NCI-H524 treated with DMSO at 0.1 percent for 48 hours (cell line): ENCODE data around the gene HPDL.
A peak's percentile ranks its signal among the peaks of the same experiment; 100 is the strongest.

ENCODE experiments used
- DNase-seq: peaks from one replicate; lab custom pipeline; 2025; lab: John Stamatoyannopoulos, UW

The HPDL gene

DNA sequence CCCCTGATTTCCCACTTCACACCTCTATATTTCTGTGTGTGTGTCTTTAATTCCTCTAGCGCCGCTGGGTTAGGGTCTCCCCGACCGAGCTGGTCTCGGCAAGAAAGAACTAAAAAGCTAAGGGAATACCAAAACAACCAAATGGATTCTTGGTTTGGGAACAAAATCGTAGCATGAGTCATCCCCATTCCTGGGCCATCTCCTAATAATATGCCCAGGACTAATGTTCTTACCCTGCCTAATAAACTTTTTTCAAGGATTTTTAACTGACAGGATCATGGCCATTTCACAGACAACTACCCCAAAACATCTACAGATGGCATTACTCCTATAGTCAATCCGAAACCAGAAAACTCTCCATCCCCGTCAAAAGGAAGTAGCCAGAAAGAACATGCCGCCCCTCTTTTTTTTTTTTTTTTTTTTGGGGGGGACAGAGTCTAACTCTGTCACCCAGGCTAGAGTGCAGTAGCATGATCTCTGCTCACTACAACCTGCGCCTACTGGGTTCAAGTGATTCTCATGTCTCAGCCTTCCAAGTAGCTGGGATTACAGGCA, 4.1 kb upstream of the HPDL start:
- DNase-seq = no peak

DNA sequence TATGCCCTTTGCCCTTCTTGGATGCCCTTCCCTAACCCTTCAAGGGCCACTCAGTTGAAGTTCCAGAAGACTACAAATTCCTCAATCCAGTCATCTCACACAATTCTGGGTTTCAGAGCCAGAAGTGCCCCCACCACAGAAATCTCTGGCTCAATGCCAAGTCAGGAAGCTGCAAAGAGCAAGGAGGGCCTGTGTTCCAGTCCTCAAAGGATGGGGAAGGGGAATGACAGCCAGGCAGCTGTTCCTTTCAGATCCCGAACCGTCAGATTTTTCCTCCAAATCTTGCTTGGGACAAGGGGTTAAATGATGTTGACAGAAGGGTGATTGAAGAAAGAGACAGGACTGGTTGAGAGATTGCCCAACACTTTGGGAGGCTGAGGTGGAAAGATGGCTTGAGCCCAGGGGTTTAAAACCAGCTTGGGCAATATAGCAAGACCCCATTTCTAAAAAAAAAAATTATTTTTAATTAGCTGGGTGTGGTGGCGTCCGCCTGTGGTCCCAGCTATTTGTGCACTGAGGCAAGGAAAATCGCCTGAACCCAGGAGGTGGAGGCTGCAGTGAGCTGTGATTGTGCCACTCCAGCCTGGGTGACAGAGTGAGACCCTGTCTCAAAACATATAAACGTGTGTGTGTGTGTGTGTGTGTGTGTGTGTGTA, 716 bp upstream of the HPDL start:
- no peak for DNase-seq

DNA sequence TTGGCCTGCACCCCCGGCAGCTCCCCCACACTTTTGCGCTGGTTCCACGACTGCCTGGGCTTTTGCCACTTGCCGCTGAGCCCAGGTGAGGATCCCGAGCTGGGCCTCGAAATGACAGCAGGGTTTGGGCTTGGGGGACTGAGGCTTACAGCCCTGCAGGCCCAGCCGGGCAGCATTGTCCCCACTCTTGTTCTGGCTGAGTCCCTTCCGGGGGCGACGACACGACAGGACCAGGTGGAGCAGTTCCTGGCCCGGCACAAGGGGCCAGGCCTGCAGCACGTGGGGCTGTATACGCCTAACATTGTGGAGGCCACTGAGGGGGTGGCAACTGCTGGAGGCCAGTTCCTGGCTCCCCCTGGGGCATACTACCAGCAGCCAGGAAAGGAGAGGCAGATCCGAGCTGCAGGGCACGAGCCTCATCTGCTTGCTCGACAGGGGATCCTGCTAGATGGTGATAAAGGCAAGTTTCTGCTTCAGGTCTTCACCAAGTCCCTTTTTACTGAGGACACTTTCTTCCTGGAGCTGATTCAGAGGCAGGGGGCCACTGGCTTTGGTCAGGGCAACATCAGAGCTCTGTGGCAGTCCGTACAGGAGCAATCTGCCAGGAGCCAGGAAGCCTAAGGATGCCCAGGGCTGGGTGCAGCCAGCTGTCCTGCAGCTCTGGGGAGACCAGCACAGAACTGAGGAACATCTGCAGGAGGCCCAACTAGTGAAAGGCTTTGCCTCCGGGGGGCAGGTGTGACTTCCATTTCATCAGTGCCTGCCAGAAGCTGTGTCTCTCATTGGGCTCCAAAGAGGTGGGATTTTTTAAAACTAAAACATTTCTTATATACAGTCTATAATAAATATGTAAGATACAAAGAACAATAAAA, 1.2 kb downstream of the HPDL start:
- no peak for DNase-seq

DNA sequence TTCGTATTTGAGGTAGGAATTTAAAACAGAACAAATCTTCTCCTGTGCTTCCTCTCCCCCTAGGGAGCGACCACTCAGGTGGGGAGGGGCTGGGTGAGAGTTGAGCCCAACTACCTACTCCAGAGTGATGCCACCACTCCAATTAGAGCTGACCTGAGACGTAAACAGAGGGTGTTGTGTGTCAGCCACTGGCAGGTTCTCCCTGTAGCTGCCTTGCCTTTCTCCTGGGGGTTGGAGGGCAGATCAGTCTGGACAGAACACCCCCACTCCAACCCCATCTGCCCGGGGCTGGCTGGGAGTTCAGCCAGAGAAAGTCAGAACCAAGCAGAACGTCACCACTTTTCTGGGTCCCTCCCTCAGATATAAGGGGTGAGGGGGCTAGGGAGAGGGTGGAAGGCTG, 2.0 kb downstream of the HPDL start:
- DNase-seq = no peak

- no peak for DNase-seq
Measured at GRCh38 chr1:45329445-45329844, 2.8 kb downstream of the HPDL start.

DNA sequence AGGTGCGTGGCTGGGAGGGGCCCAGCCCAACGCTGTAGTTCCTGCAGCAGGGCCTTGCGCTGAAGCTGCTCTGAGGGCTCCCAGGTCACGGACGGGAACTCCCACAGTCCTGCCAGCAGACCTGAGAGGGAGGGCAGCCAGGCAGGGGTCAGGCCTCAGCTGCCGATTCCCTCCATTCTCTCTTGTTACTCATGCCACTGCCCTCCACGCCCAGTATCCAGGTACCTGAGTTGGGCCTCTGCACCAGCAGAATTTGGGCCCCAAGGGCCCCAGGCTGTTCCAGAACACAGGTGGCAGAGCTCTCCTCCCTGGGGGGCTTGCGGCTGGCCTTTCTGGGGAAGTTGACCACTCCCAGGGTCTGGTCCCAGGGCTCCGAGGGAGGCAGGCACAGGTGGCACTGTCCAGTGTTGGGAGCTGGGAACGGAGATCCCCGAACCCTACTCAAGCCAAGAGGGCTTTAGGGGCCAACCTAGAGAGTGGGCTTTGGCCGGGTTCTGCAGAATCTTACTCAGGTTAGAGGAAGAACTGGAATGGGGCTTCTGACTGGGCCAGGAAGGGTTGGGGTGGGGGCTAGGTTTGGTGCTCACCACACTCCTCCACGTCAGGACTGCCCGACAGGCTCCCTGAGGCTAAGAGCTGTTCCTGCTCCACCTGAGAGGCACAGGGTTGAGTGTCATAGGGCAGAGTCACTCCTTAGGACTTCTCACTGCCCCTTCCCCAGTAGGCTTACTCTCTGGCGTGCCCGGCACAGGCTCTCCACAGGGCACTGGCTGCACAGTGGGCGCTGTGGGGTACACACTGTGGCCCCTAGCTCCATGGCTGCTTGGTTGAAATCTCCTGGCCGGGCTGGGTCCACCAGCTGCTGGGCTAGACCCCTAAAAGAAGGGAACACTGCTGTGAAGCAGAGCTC, 5.0 kb downstream of the HPDL start:
- DNase-seq = no peak

DNA sequence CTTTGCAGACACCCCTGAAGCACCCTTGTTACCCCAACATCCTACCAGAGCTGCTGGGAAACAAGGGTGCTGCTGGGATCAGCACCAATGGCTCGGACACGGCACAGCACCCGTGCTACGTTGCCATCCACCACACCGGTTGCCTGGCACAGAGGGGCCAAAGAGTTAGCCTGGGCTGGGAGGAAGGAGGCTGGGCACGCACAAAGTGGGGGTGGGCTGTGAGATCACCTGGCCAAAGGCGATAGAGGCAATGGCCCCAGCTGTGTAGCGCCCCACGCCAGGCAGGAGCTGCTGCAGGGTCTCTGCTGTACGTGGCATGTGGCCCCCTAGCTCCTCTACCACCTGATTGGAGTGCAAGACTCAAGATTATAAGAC, 5.6 kb downstream of the HPDL start:
- DNase-seq = no peak

GRCh38 chr1:45334308-45335245, 7.9 kb downstream of the HPDL start:
- no peak for DNase-seq

- no peak for DNase-seq
Measured at GRCh38 chr1:45335855-45336324, 9.2 kb downstream of the HPDL start.

DNA sequence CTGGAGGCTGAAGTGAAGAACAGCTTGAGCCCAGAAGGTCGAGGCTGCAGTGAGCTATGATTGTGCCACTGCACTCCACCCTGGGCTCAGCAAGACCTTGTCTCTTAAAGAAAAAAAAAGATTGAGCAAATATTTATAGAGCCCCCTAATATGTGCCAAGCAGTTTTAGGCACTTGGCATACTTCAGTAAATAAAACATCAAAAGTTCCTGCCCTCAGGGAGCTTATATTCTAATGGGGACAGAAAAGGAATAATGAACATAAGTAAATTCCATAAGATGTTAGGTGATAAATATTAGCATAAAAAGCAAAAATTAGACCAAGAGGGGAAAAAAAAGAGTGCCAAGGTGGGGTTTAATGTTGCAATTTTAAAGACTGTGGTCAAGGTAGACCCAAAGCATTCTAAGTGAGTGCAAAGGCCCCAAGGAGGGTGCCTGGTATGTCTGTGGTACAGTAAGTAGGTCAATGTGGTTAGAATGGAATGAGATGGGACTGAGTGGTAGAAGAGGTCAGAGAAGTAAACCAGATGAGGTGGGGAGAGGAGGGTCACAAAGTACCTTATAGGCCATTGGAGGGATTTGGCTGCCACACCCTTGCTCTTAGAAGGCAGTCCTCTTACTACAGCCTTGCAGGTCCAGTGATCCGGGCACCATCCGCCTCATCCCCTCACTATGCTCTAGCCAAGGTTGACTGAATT, 11.1 kb downstream of the HPDL start:
- no peak for DNase-seq

DNA sequence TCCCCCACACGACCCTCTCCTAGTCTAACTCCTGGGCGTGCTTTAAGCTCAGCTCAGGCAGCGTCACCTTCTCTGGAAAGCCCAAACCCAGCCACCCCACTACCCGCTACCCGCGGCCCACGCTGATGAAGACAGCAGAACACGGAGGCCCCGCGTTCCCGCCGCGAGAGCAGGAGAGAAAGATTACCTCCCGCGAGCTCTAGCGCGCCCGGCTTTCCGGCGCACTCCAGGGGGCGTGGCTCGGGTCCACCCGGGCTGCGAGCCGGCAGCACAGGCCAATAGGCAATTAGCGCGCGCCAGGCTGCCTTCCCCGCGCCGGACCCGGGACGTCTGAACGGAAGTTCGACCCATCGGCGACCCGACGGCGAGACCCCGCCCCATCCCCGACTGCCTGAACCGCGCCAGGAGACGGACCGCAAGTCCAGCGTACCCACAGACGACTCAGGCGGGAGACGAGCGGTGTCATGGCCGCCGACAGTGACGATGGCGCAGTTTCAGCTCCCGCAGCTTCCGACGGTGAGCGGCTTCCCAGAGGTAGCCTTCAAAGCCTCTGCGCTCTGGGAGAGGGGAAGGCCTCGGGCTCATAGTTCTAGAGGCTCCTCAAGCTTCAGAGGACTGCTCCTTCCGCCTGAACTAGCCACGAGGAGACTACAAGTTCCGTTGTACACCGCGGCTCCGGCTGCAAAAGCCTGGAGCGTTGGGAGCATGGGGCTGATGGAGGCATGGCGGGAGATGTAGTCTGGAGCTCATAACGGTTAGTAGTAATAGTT, 13.3 kb downstream of the HPDL start, which contains the start of the genes MUTYH and TOE1:
TSS of gene MUTYH (minus strand) at position 652 of the 770 bp plus-strand sequence. CDS start 5,935 bp downstream, outside the sequence.
TSS of gene TOE1 (plus strand) at position 382 of the 770 bp plus-strand sequence. CDS start at position 465, 83 bp downstream.
- peak; percentile 71 for DNase-seq

DNA sequence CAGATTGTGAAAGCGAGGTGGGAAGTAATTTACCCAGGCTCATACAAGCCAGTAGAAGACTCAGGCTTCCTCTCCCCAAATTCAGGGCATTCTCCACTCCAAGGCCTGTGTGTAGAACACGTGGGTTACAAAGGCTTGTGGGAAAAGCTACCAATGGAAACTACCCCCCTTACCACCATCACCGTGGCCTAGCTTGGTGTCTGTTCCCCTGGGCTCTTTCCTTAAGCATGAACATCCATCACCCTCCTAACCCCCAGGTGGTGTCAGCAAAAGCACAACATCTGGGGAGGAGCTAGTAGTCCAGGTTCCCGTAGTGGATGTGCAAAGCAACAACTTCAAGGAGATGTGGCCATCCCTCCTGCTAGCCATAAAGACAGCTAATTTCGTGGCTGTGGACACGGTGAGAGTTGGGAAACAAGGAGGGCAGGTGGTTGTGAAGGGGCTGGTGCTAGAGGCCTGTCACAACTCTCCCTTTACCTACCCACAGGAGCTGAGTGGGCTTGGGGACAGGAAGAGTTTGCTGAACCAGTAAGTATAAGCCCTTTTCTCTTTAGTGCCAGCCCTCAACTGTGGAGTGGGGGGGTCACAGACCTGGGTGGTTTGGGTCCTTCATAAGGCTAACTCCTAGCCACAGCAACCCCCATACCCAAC, 14.2 kb downstream of the HPDL start:
- DNase-seq = no peak

DNA sequence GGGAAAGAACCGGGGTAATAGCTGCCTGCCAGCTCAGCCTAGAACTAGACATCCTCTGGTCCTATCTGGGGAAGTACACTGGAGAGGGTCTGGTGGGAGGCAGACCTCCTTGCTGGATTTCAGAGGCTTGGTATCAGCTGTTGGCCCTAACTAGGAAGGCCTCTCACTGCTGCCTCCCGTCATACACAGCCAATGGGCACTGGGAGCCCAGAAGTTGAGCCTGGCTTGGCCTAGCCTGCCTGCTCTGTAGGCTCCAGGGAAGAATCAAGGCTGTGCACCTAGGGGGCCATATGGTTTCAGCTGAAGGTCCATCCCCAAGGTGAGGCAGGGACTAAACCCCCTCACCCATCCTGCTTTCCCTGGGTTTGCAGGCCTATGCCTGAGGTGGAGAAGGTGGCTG, 17.8 kb downstream of the HPDL start:
- no peak for DNase-seq

GRCh38 chr1:45345014-45345413, 18.3 kb downstream of the HPDL start:
- DNase-seq = no peak

GRCh38 chr1:45346473-45346872, 19.8 kb downstream of the HPDL start:
- DNase-seq = no peak

- DNase-seq = no peak
Measured at GRCh38 chr1:45348020-45348419, 21.3 kb downstream of the HPDL start.

- DNase-seq = no peak
Measured at GRCh38 chr1:45348609-45348965, 21.9 kb downstream of the HPDL start.

GRCh38 chr1:45348966-45349677, 22.4 kb downstream of the HPDL start:
- no peak for DNase-seq
